Spleen (tissue), 7 donors: ENCODE results near the gene NUAK2.

ENCODE experiments used
- POLR2AphosphoS5 ChIP-seq, 3 donors: sonication (generic); formaldehyde crosslinking; IDR thresholded peaks; one replicate each; pipeline ENCODE4 v1.5.1; 2017; ENCODE audit warnings: antibody characterized with exemption in 3 of 3
- TF ChIP-seq, protein P1 (sequence below), 11 experiments: fragments of 200-600 bp in 7 of 11; fragments of 450-650 bp in 4 of 11; sonication (generic) in 4 of 11; IDR thresholded peaks in 8 of 11; conservative IDR thresholded peaks in 3 of 11; 1 replicate in 7 of 11; 2 replicates in 4 of 11; pipeline versions ENCODE4 v1.4.0 to v1.8.0; 2016 to 2021; ENCODE audit warnings: antibody characterized with exemption in 11 of 11, inconsistent platforms in 4 of 11, mild to moderate bottlenecking in 1 of 11
- donor health status: DM: no; HTN: no; CAD: no; lungs with moderate emphysema.
- donor health status: DM: no; HTN: no; CAD: no.
- donor health status: DM: no; HTN: no; CAD: no.

DNA sequence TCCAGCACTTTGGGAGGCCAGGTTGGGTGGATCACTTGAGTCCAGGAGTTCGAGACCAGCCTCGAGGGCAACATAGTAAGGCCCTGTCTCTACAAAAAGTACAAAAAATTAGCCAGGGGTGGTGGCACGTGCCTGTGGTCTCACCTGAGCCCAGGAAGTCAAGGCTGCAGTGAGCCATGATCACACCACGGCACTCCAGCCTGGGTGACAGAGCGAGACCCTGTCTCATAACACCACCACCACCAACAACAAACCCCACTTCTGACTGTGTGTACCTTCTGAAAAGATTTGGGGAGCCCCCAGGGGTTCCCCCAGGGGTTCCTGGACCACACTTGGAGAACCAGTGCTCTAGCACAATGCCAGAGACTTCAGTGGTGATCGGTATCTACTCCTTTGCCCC is 29.9 kb downstream of the NUAK2 start:
- TF ChIP-seq, protein P1, sequence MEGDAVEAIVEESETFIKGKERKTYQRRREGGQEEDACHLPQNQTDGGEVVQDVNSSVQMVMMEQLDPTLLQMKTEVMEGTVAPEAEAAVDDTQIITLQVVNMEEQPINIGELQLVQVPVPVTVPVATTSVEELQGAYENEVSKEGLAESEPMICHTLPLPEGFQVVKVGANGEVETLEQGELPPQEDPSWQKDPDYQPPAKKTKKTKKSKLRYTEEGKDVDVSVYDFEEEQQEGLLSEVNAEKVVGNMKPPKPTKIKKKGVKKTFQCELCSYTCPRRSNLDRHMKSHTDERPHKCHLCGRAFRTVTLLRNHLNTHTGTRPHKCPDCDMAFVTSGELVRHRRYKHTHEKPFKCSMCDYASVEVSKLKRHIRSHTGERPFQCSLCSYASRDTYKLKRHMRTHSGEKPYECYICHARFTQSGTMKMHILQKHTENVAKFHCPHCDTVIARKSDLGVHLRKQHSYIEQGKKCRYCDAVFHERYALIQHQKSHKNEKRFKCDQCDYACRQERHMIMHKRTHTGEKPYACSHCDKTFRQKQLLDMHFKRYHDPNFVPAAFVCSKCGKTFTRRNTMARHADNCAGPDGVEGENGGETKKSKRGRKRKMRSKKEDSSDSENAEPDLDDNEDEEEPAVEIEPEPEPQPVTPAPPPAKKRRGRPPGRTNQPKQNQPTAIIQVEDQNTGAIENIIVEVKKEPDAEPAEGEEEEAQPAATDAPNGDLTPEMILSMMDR (IDR thresholded peaks at IDR 0.05 in 8 of 11, conservative IDR thresholded peaks at IDR 0.05 in 3 of 11), result no peak
- TF ChIP-seq POLR2AphosphoS5 (IDR thresholded peaks at IDR 0.05), result peak in 1 of 3 donors; percentile 19
